CD4-positive, alpha-beta memory T cell (primary cell): ENCODE measurements around the gene RGL4. TPM values are rescaled to one million over a fixed set of nuclear protein-coding genes. Genes with fewer than 3 reads are reported as not detected.
"Not testable (repeated sequence)": the region's sequence is repeated elsewhere in the genome, so short reads cannot be mapped to it uniquely, and the experiment has no call there.

Experiments
- CTCF ChIA-PET: fragments of 350-600 bp; sonication (Branson Sonifier 250); formaldehyde crosslinking; loops from one replicate; lab custom pipeline; 2021; ENCODE audit warnings: inconsistent platforms; ENCODE audit not compliant: partially characterized antibody; lab: Charles Lee
- POLR2A ChIA-PET: fragments of 350-600 bp; sonication (Branson Sonifier 250); formaldehyde crosslinking; loops from one replicate; lab custom pipeline; 2021; ENCODE audit not compliant: partially characterized antibody; lab: Charles Lee
- DNase-seq, 5 donors: peaks; one replicate each; pipeline versions ENCODE4 v3.0.0 to v3.0.0-alpha.2; 2020 to 2022; ENCODE audit warnings: mixed read lengths in 1 of 5
- H3K27ac ChIP-seq: one replicate; pipeline ENCODE4 v1.7.0; 2013; ENCODE audit warnings: low read depth, low read length
- H3K27me3 ChIP-seq: 2 replicates; pipeline ENCODE4 v1.7.0; 2013; ENCODE audit warnings: mild to moderate bottlenecking, low read length, moderate library complexity; ENCODE audit not compliant: insufficient read depth
- H3K36me3 ChIP-seq: 2 replicates; pipeline ENCODE4 v1.7.0; 2013; ENCODE audit warnings: mild to moderate bottlenecking, low read length, moderate library complexity; ENCODE audit not compliant: insufficient read depth
- H3K4me1 ChIP-seq: 2 replicates; pipeline ENCODE4 v1.7.0; 2013; ENCODE audit warnings: mild to moderate bottlenecking, low read length, moderate library complexity; ENCODE audit not compliant: insufficient read depth
- H3K4me3 ChIP-seq, 2 donors: one replicate each; pipeline ENCODE4 v1.7.0; 2013; ENCODE audit warnings: low read length in 2 of 2, mild to moderate bottlenecking in 1 of 2
- H3K9me3 ChIP-seq, 2 donors: one replicate each; pipeline ENCODE4 v1.7.0; 2013; ENCODE audit warnings: low read length in 2 of 2, control low read depth in 1 of 2; ENCODE audit not compliant: control insufficient read depth in 1 of 2
- H3K27ac Mint-ChIP-seq, 7 donors: one replicate each; pipeline ENCODE4 v1.8.0; 2020 to 2021; ENCODE audit warnings: mixed read lengths in 7 of 7, mild to moderate bottlenecking in 6 of 7, inconsistent platforms in 3 of 7, moderate library complexity in 3 of 7
- H3K27me3 Mint-ChIP-seq, 2 donors: one replicate each; pipeline ENCODE4 v1.8.0; 2020 to 2021; ENCODE audit warnings: mixed read lengths in 2 of 2
- H3K36me3 Mint-ChIP-seq, 2 donors: one replicate each; pipeline ENCODE4 v1.8.0; 2020 to 2021; ENCODE audit warnings: mixed read lengths in 2 of 2, inconsistent platforms in 1 of 2, mild to moderate bottlenecking in 1 of 2
- H3K4me1 Mint-ChIP-seq, 4 donors: one replicate each; pipeline ENCODE4 v1.8.0; 2020 to 2021; ENCODE audit warnings: mixed read lengths in 4 of 4, mild to moderate bottlenecking in 1 of 4
- H3K4me3 Mint-ChIP-seq, 8 donors: one replicate each; pipeline ENCODE4 v1.8.0; 2020 to 2021; ENCODE audit warnings: mixed read lengths in 8 of 8, mild to moderate bottlenecking in 7 of 8, moderate library complexity in 6 of 8, inconsistent platforms in 3 of 8
- H3K9me3 Mint-ChIP-seq, 8 donors: one replicate each; pipeline ENCODE4 v1.8.0; 2020 to 2021; ENCODE audit warnings: mixed read lengths in 8 of 8, mild to moderate bottlenecking in 5 of 8, inconsistent platforms in 3 of 8, moderate library complexity in 1 of 8
- intact Hi-C: fragments of 100-400 bp; cut with micrococcal nuclease; formaldehyde crosslinking; loops from one replicate; pipeline ENCODE4 v1.15.1; 2023
- polyA plus RNA-seq, 2 donors: library from polyadenylated mRNA; unstranded; fragments of 300-500 nt; fragmentation: Illumina TruSeq; gene quantifications; one replicate each; pipeline ENCODE4 v1.2.3, GENCODE V29; 2021
- total RNA-seq, 2 experiments: library from RNA; stranded (reverse); gene quantifications; one replicate each; pipeline ENCODE4 v1.2.3, GENCODE V29; 2021

RGL4 gene
- total RNA-seq = 1 to 10 TPM; 7.2 to 9.8 TPM
- 10 to 100 TPM; 58.3 to 64.9 TPM for polyA plus RNA-seq

GRCh38 chr22:23690713-23691112, at the start of gene RGL4:
Gene RGL4, plus strand, starts transcription at chr22:23691013. Its CDS starts 1,018 bp downstream, at chr22:23692031.
- Mint-ChIP-seq H3K36me3 (peaks cover 28 to 33% of the 10 kb centered on the region in 2 donors), H3K4me3 (no peak within 1 kb of the TSS), H3K27me3 (no peaks in the 10 kb centered on the region), H3K27ac (peak within 1 kb of the TSS in 5 of 7 donors; percentile 5 to 65 (median 53)), H3K4me1 (peaks cover 9 to 23% (median 17%) of the 10 kb centered on the region in 4 donors), H3K9me3 (no peaks in the 10 kb centered on the region)
- DNase-seq = no peak
- peaks cover 20% of the 10 kb centered on the region for H3K36me3 ChIP-seq
- no peaks in the 10 kb centered on the region for H3K27me3 ChIP-seq
- POLR2A ChIA-PET = no interaction called here
- H3K27ac ChIP-seq = no peak within 1 kb of the TSS
- no peaks in the 10 kb centered on the region for H3K9me3 ChIP-seq
- CTCF ChIA-PET = no interaction called here
- H3K4me3 ChIP-seq = no peak within 1 kb of the TSS
- peaks cover 15% of the 10 kb centered on the region for H3K4me1 ChIP-seq
- intact Hi-C loops = loop anchor here (10.0 kb wide), 1 partner anchor 144 kb away; the partner anchor contains the start of gene DERL3

- CTCF ChIA-PET, POLR2A ChIA-PET: not testable (repeated sequence)
Measured at GRCh38 chr22:23646526-23646925, 44.3 kb upstream of the RGL4 start.

GRCh38 chr22:23649071-23649501, 41.7 kb upstream of the RGL4 start:
- H3K27ac ChIP-seq = no peak overlapping the region
- no peaks in the 10 kb centered on the region for H3K36me3 ChIP-seq
- intact Hi-C loops = no loop called here
- CTCF ChIA-PET = no interaction called here
- H3K4me1 ChIP-seq = no peaks in the 10 kb centered on the region
- H3K4me1 Mint-ChIP-seq = no peaks in the 10 kb centered on the region
- H3K9me3 ChIP-seq = no peaks in the 10 kb centered on the region
- POLR2A ChIA-PET = no interaction called here
- no peak overlapping the region for H3K27ac Mint-ChIP-seq
- H3K9me3 Mint-ChIP-seq = no peaks in the 10 kb centered on the region
- no peak overlapping the region for H3K4me3 Mint-ChIP-seq
- peaks cover 3 to 7% of the 10 kb centered on the region in 2 donors for H3K36me3 Mint-ChIP-seq
- no peaks in the 10 kb centered on the region for H3K27me3 ChIP-seq
- no peaks in the 10 kb centered on the region for H3K27me3 Mint-ChIP-seq
- no peak for DNase-seq
- H3K4me3 ChIP-seq = no peak overlapping the region

More at GRCh38 chr22:23646526-23646925, 44.3 kb upstream of the RGL4 start:
- DNase-seq, H3K4me1 ChIP-seq, H3K4me1 Mint-ChIP-seq, H3K27me3 ChIP-seq, H3K36me3 Mint-ChIP-seq, H3K9me3 Mint-ChIP-seq, H3K27ac ChIP-seq, intact Hi-C loops, H3K27me3 Mint-ChIP-seq, H3K9me3 ChIP-seq, H3K36me3 ChIP-seq, H3K4me3 ChIP-seq, H3K4me3 Mint-ChIP-seq: not testable (repeated sequence)
- H3K27ac Mint-ChIP-seq = peak overlapping the region in 1 of 7 donors; percentile 29

- Mint-ChIP-seq H3K27me3 (no peaks in the 10 kb centered on the region), H3K36me3 (peaks cover 7 to 12% of the 10 kb centered on the region in 2 donors), H3K27ac (peak overlapping the region in 1 of 7 donors; percentile 31), H3K4me3 (no peak overlapping the region), H3K4me1 (no peaks in the 10 kb centered on the region), H3K9me3 (no peaks in the 10 kb centered on the region)
- Histone ChIP-seq H3K27me3 (no peaks in the 10 kb centered on the region), H3K4me3 (no peak overlapping the region), H3K4me1 (no peaks in the 10 kb centered on the region), H3K27ac (no peak overlapping the region), H3K36me3 (no peaks in the 10 kb centered on the region), H3K9me3 (no peaks in the 10 kb centered on the region)
- intact Hi-C loops = no loop called here
- ChIA-PET POLR2A (no interaction called here), CTCF (no interaction called here)
- no peak for DNase-seq
Measured at GRCh38 chr22:23651676-23652075, 39.1 kb upstream of the RGL4 start.

GRCh38 chr22:23652286-23652685, 38.5 kb upstream of the RGL4 start:
- intact Hi-C loops = no loop called here
- no peaks in the 10 kb centered on the region for H3K9me3 ChIP-seq
- H3K36me3 Mint-ChIP-seq = peaks cover 7 to 12% of the 10 kb centered on the region in 2 donors
- H3K27me3 Mint-ChIP-seq = no peaks in the 10 kb centered on the region
- no peaks in the 10 kb centered on the region for H3K27me3 ChIP-seq
- no peak for DNase-seq
- no peaks in the 10 kb centered on the region for H3K9me3 Mint-ChIP-seq
- H3K27ac Mint-ChIP-seq = no peak overlapping the region
- ChIA-PET CTCF (no interaction called here), POLR2A (no interaction called here)
- H3K27ac ChIP-seq = no peak overlapping the region
- H3K4me3 Mint-ChIP-seq = no peak overlapping the region
- H3K4me1 Mint-ChIP-seq = no peaks in the 10 kb centered on the region
- no peak overlapping the region for H3K4me3 ChIP-seq
- no peaks in the 10 kb centered on the region for H3K36me3 ChIP-seq
- no peaks in the 10 kb centered on the region for H3K4me1 ChIP-seq

GRCh38 chr22:23652711-23653110, 38.1 kb upstream of the RGL4 start:
- Histone ChIP-seq H3K4me3 (no peak overlapping the region), H3K4me1 (no peaks in the 10 kb centered on the region), H3K9me3 (no peaks in the 10 kb centered on the region), H3K36me3 (no peaks in the 10 kb centered on the region), H3K27ac (no peak overlapping the region), H3K27me3 (no peaks in the 10 kb centered on the region)
- Mint-ChIP-seq H3K27me3 (no peaks in the 10 kb centered on the region), H3K4me3 (no peak overlapping the region), H3K27ac (no peak overlapping the region), H3K9me3 (no peaks in the 10 kb centered on the region), H3K4me1 (no peaks in the 10 kb centered on the region), H3K36me3 (peaks cover 7 to 12% of the 10 kb centered on the region in 2 donors)
- CTCF ChIA-PET = no interaction called here
- intact Hi-C loops = no loop called here
- POLR2A ChIA-PET = no interaction called here
- no peak for DNase-seq

GRCh38 chr22:23655891-23656475, 34.8 kb upstream of the RGL4 start:
- Histone ChIP-seq H3K4me3 (no peak overlapping the region), H3K27me3 (no peaks in the 10 kb centered on the region), H3K4me1 (no peaks in the 10 kb centered on the region), H3K9me3 (no peaks in the 10 kb centered on the region), H3K36me3 (peaks cover 10% of the 10 kb centered on the region), H3K27ac (no peak overlapping the region)
- Mint-ChIP-seq H3K4me3 (no peak overlapping the region), H3K27ac (peak overlapping the region in 2 of 7 donors; percentile 11 to 52), H3K27me3 (no peaks in the 10 kb centered on the region), H3K36me3 (peaks cover 23 to 28% of the 10 kb centered on the region in 2 donors), H3K4me1 (peaks cover 0 to 2% (median 0%) of the 10 kb centered on the region in 4 donors), H3K9me3 (no peaks in the 10 kb centered on the region)
- no peak for DNase-seq
- intact Hi-C loops = no loop called here
- CTCF ChIA-PET = no interaction called here
- POLR2A ChIA-PET = no interaction called here
